ENCODE data around the gene ZSWIM1.

ZSWIM1 gene

GRCh38 chr20:45880988-45881788 lies at the start of gene ZSWIM1:
Gene ZSWIM1 (plus strand): TSS chr20:45881227. CDS start chr20:45882593, 1,366 bp downstream.
- H3K36me3 Mint-ChIP-seq, result peaks cover 5% of the 10 kb centered on the region
- H3K4me1 Mint-ChIP-seq (ENCODE audit: low read depth), result peaks cover 38% of the 10 kb centered on the region
- peak within 1 kb of the TSS; percentile 95 for H3K4me3 Mint-ChIP-seq
- H3K9me3 Mint-ChIP-seq (ENCODE audit: low read depth), result no peaks in the 10 kb centered on the region
- no peaks in the 10 kb centered on the region for H3K27me3 Mint-ChIP-seq
- H3K27ac Mint-ChIP-seq, result peak within 1 kb of the TSS; percentile 95

- Mint-ChIP-seq H3K4me1 (ENCODE audit: low read depth) (peaks cover 10% of the 10 kb centered on the region), H3K27me3 (no peaks in the 10 kb centered on the region), H3K36me3 (no peaks in the 10 kb centered on the region), H3K4me3 (peak overlapping the region; percentile 91), H3K27ac (no peak overlapping the region), H3K9me3 (ENCODE audit: low read depth) (no peaks in the 10 kb centered on the region)
Measured at GRCh38 chr20:45832619-45833018, 48.4 kb upstream of the ZSWIM1 start.

DNA sequence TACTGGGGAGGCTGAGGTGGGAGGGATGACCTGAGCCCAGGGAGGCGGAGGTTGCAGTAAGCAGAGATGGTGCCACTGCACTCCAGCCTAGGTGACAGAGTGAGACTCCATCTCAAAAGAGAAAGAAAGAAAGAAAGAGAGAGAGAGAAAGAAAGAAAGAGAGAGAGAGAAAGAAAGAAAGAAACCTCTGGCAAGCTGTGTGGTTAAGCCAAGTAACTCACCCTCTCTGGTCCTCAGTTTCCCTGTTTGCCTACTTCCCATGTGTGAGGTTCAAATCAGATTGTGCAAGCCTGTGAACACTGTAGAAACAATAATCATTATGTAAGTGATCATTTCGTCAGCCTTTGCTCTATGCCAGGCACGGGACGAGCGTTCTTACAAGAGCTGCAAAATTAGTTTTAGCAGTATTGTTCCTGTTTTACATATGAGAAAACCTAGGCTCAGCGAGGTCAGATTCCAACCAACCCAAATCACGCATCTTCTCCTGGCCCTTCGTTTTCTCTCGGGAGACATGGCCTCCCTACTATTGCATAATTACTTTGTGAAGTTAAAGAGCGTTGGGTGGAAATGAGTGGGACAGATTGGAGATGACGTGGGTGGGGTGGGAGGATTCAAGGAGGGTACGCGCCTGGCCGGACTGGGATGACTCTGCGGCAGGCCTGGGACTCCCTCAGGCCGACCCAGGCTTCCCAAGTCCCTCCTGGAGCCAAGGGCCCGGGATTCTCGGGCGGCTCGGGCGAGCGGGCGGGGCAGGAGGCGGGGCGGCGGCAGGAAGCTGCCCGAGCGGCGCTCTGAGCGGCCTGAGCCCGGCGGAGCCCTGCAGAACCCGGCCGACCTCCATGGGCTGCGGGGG lies 47.8 kb upstream of the ZSWIM1 start, which contains the start of gene SNX21:
Gene SNX21, plus strand, starts transcription at position 770 of the 853 bp plus-strand sequence. CDS start 121 bp downstream, outside the sequence.
- H3K27ac Mint-ChIP-seq, result peak within 1 kb of the TSS; percentile 78
- H3K27me3 Mint-ChIP-seq, result no peaks in the 10 kb centered on the region
- H3K4me1 Mint-ChIP-seq (ENCODE audit: low read depth), result peaks cover 10% of the 10 kb centered on the region
- no peaks in the 10 kb centered on the region for H3K9me3 Mint-ChIP-seq (ENCODE audit: low read depth)
- no peaks in the 10 kb centered on the region for H3K36me3 Mint-ChIP-seq
- peak within 1 kb of the TSS; percentile 91 for H3K4me3 Mint-ChIP-seq

DNA sequence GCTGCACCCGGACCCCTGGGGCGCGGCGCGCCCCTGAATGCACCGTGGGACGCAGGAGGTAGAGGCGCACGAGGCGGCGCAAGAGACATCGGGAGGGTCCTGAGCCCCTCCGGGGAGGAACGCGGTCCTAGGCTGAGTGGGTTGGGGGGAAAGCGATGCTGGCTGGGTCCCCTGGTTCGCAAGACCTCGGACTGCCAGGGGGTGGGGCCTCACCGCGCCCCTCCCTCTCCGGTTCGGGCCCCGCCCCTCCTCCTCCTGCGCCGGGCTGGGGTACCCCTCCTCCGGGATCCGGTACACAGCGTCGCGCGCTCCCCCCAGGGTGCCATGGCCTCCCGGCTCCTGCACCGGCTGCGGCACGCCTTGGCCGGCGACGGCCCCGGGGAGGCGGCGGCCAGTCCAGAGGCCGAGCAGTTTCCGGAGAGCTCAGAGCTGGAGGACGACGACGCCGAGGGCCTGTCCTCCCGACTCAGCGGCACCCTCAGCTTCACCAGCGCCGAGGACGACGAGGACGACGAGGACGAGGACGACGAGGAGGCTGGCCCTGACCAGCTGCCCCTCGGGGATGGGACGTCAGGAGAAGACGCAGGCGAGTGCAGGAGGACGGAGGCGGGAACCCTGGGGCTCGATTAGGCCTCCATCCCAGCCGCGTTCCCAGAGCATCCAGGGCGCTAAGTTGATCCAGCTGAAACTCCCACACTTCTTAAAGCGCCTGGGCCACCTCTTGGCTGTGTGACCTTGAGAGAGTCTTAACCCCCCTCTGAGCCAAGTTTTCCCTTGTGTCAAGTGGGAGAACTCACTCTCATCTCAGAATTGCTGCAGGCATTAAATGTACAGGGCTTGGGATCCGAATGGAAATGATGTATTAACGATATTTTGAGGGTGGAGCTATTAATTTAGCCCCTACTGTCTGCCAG lies 46.9 kb upstream of the ZSWIM1 start:
- Mint-ChIP-seq H3K27me3 (no peaks in the 10 kb centered on the region), H3K9me3 (ENCODE audit: low read depth) (no peaks in the 10 kb centered on the region), H3K27ac (no peak overlapping the region), H3K4me1 (ENCODE audit: low read depth) (peaks cover 10% of the 10 kb centered on the region), H3K36me3 (no peaks in the 10 kb centered on the region), H3K4me3 (peak overlapping the region; percentile 68)

DNA sequence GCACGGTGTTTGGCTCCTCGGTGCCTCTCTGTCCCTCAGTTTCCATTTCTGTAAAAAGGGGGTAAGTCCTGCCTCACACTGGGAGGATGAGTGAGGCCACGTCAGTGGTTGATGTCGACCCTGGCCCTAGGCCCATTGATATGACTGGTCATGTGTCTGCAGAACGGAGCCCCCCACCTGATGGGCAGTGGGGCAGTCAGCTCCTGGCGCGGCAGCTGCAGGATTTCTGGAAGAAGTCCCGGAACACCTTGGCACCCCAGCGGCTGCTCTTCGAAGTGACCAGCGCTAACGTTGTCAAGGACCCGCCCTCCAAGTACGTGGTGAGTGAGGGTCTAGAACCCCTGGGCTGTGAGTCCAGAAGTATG lies 46.2 kb upstream of the ZSWIM1 start:
- peaks cover 10% of the 10 kb centered on the region for H3K4me1 Mint-ChIP-seq (ENCODE audit: low read depth)
- H3K4me3 Mint-ChIP-seq, result peak overlapping the region; percentile 68
- no peaks in the 10 kb centered on the region for H3K9me3 Mint-ChIP-seq (ENCODE audit: low read depth)
- no peaks in the 10 kb centered on the region for H3K27me3 Mint-ChIP-seq
- no peak overlapping the region for H3K27ac Mint-ChIP-seq
- H3K36me3 Mint-ChIP-seq, result no peaks in the 10 kb centered on the region

DNA sequence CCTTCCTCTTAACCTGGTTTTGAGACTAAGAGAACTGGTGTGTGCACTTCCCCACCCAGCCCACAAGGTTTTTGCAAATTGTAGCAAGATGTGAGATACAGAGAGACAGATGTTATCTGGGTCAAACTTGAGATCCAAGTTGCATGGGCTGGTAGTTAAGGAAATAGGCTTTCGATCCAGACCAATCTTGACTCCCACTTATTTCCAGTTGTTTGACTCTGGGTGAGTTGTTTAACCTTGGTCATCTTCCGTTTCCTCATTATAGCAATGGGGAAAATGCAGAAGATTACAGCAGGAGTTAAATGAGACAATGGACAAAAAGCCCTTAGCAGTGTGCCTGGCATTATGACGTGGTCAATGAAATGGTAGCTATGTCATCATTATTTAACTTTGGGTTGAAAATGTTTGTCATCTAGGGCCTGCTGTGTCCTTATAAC lies 45.7 kb upstream of the ZSWIM1 start:
- Mint-ChIP-seq H3K9me3 (ENCODE audit: low read depth) (no peaks in the 10 kb centered on the region), H3K27ac (no peak overlapping the region)

DNA sequence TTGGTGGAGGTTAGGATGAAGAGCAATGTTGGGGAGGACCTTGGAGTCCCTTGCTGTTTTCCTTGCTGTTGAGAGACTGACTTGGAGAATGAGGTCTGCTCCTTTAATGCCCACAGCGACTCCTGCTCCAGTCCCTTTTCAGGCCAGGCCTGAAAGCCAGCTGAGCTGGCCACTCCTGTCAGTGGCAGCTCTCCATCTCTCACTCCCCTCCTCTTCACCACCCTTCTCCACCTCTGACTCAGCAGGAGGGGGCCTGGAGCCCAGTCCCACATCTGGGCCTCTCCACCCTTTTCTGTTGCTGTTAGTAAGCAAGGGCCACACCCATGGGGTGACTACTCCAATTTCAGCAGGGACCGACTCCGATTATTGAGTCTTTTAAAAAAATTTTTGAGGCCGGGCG lies 45.2 kb upstream of the ZSWIM1 start:
- Mint-ChIP-seq H3K4me3 (no peak overlapping the region), H3K27ac (no peak overlapping the region)

More for the DNA sequence above, 45.7 kb upstream of the ZSWIM1 start:
- Mint-ChIP-seq H3K36me3 (no peaks in the 10 kb centered on the region), H3K4me3 (peak overlapping the region; percentile 40), H3K27me3 (no peaks in the 10 kb centered on the region), H3K4me1 (ENCODE audit: low read depth) (peaks cover 10% of the 10 kb centered on the region)

DNA sequence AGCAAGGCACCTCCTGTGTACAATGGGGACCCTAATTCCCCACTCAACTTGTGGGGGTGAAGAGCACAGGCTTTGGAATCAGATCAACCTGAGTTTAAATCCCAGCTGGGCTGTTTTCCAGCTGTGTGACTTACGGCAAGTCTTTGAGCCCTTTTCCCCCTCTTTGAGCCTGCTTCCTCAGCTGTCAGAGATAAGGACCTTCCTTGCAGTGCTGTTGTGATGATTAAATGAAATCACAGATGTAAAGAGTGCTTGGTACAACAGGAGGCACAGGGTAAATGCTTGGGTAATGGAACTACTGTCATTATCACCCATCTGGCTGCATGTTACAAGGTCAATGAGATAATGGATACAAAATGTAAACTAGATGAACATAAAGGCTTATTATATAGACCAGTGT lies 44.2 kb upstream of the ZSWIM1 start:
- peaks cover 10% of the 10 kb centered on the region for H3K4me1 Mint-ChIP-seq (ENCODE audit: low read depth)
- no peak overlapping the region for H3K4me3 Mint-ChIP-seq
- H3K36me3 Mint-ChIP-seq, result no peaks in the 10 kb centered on the region
- H3K27ac Mint-ChIP-seq, result no peak overlapping the region
- H3K9me3 Mint-ChIP-seq (ENCODE audit: low read depth), result no peaks in the 10 kb centered on the region
- no peaks in the 10 kb centered on the region for H3K27me3 Mint-ChIP-seq

More for the DNA sequence above, 45.2 kb upstream of the ZSWIM1 start:
- Mint-ChIP-seq H3K9me3 (ENCODE audit: low read depth) (no peaks in the 10 kb centered on the region), H3K27me3 (no peaks in the 10 kb centered on the region), H3K4me1 (ENCODE audit: low read depth) (peaks cover 10% of the 10 kb centered on the region), H3K36me3 (no peaks in the 10 kb centered on the region)

- no peak overlapping the region for H3K4me3 Mint-ChIP-seq
- H3K4me1 Mint-ChIP-seq (ENCODE audit: low read depth), result no peaks in the 10 kb centered on the region
- H3K27ac Mint-ChIP-seq, result no peak overlapping the region
- H3K36me3 Mint-ChIP-seq, result no peaks in the 10 kb centered on the region
- no peaks in the 10 kb centered on the region for H3K9me3 Mint-ChIP-seq (ENCODE audit: low read depth)
- H3K27me3 Mint-ChIP-seq, result no peaks in the 10 kb centered on the region
Measured at GRCh38 chr20:45840700-45841198, 40.3 kb upstream of the ZSWIM1 start.

- no peaks in the 10 kb centered on the region for H3K9me3 Mint-ChIP-seq (ENCODE audit: low read depth)
- H3K4me1 Mint-ChIP-seq (ENCODE audit: low read depth), result no peaks in the 10 kb centered on the region
- no peak overlapping the region for H3K4me3 Mint-ChIP-seq
- H3K36me3 Mint-ChIP-seq, result no peaks in the 10 kb centered on the region
- no peaks in the 10 kb centered on the region for H3K27me3 Mint-ChIP-seq
- no peak overlapping the region for H3K27ac Mint-ChIP-seq
Measured at GRCh38 chr20:45841407-45842129, 39.5 kb upstream of the ZSWIM1 start.

DNA sequence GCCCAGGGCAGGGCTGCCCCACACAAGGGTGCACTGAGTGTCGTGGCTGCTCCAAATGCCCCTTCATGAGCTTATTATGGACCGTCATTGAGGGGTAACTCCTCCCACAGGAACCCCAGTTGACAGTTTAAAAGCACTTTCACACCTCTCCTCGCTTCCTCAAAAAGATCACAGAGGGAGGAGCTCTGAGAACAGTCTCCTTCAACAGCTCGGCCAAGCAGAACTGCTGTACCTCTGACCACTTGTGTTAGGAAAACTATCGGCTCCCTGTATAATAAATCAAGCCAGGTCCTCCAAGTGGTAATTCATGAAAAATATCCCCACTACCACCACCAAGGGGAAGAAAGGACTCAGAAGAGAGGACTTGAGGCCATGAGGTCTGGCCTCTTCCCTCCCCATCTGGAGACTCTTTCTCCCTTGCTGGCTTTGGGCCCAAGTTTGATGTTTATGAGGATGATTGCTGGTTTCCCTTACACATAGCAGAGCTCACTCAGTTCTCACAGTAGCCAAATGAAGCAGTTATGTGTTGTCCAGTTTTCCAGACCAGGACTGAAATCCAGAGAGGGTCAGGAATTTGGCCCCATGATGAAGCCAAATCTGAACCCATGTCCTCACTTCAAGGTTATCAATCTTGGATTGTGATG lies 38.7 kb upstream of the ZSWIM1 start:
- no peaks in the 10 kb centered on the region for H3K4me1 Mint-ChIP-seq (ENCODE audit: low read depth)
- no peaks in the 10 kb centered on the region for H3K27me3 Mint-ChIP-seq
- no peaks in the 10 kb centered on the region for H3K36me3 Mint-ChIP-seq
- H3K9me3 Mint-ChIP-seq (ENCODE audit: low read depth), result no peaks in the 10 kb centered on the region
- H3K27ac Mint-ChIP-seq, result no peak overlapping the region
- H3K4me3 Mint-ChIP-seq, result no peak overlapping the region

DNA sequence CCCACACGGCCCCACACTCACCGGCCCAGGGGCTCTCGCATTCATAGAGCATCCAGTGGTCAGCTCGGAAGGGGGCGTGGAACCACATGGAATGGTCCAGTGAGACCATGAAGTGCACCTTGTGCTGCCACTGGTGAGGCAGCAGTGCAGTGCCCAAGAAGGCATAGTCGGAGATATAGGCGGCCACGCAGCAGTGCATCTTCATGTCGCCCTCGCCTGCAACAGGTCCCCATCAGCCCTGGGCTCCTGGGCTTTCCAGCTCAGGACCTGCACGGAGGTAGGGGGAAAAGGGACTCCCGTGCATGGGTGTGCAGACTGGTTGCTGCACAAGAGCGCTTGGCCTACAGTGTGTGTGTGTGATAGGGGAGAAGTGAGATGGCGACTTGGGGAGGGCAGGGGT lies 37.5 kb upstream of the ZSWIM1 start:
- Mint-ChIP-seq H3K36me3 (no peaks in the 10 kb centered on the region), H3K4me1 (ENCODE audit: low read depth) (no peaks in the 10 kb centered on the region), H3K4me3 (no peak overlapping the region), H3K27ac (no peak overlapping the region), H3K27me3 (no peaks in the 10 kb centered on the region), H3K9me3 (ENCODE audit: low read depth) (no peaks in the 10 kb centered on the region)

GRCh38 chr20:45845452-45845851 lies 35.6 kb upstream of the ZSWIM1 start:
- H3K9me3 Mint-ChIP-seq (ENCODE audit: low read depth), result no peaks in the 10 kb centered on the region
- peaks cover 2% of the 10 kb centered on the region for H3K36me3 Mint-ChIP-seq
- H3K4me1 Mint-ChIP-seq (ENCODE audit: low read depth), result peaks cover 2% of the 10 kb centered on the region
- no peak overlapping the region for H3K4me3 Mint-ChIP-seq
- H3K27ac Mint-ChIP-seq, result no peak overlapping the region
- H3K27me3 Mint-ChIP-seq, result no peaks in the 10 kb centered on the region

All from activated naive CD8-positive, alpha-beta T cell (primary cell).